Measurements from ENCODE around the gene RAPGEF3.

RAPGEF3 gene

DNA sequence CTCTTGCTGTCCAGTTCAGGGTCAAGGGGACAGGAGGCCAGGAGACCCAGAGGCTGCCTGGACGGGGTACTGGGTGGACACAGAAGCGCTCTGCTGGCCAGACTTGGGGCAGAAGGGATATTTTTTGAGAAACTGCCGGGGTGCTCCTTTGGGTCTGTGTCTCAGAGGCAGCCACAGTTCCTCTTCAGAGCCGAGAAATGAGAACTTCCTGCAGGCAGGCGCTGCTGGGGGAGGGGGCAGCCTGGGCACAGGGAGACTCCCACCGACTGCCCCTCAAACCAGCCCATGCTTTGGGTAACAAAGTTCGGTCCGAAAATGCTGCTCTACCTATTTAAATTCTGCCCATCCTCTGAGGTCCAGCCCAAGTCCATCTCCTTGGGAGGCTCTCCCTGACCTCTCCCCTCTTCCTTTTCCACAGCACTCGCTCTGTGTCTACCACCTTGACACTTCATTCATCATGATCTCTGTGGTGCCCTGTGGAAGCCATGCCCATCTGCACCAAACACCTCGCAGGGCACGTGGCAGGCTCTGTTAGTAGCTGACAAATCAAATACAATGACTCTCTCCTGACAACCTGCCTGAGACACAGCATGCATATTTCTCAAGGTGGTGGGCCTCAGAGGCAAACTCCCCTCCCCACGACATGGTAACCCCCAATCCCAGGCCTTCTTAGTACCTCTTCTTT, 44.7 kb upstream of the RAPGEF3 start:
- TF ChIP-seq, protein P1, sequence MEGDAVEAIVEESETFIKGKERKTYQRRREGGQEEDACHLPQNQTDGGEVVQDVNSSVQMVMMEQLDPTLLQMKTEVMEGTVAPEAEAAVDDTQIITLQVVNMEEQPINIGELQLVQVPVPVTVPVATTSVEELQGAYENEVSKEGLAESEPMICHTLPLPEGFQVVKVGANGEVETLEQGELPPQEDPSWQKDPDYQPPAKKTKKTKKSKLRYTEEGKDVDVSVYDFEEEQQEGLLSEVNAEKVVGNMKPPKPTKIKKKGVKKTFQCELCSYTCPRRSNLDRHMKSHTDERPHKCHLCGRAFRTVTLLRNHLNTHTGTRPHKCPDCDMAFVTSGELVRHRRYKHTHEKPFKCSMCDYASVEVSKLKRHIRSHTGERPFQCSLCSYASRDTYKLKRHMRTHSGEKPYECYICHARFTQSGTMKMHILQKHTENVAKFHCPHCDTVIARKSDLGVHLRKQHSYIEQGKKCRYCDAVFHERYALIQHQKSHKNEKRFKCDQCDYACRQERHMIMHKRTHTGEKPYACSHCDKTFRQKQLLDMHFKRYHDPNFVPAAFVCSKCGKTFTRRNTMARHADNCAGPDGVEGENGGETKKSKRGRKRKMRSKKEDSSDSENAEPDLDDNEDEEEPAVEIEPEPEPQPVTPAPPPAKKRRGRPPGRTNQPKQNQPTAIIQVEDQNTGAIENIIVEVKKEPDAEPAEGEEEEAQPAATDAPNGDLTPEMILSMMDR (IDR thresholded peaks at IDR 0.05; ENCODE audit: low read depth, low read length, missing control alignments) = no peak
- no peak overlapping the region for H3K27ac ChIP-seq
- no peaks in the 10 kb centered on the region for H3K27me3 ChIP-seq (replicated peaks)
- in situ Hi-C loops (cut with HindIII; ENCODE audit: low pct_ligation_motif_present, low sequenced_read_pairs) = no loop called here
- H3K4me3 ChIP-seq (ENCODE audit: low read depth, low read length) = no peak overlapping the region
- peaks cover 19% of the 10 kb centered on the region for H3K36me3 ChIP-seq (replicated peaks)
- no peak for DNase-seq

GRCh38 chr12:47802312-47802711, 43.6 kb upstream of the RAPGEF3 start:
- H3K36me3 ChIP-seq (replicated peaks) = peaks cover 26% of the 10 kb centered on the region
- no peak overlapping the region for H3K27ac ChIP-seq
- in situ Hi-C loops (cut with HindIII; ENCODE audit: low pct_ligation_motif_present, low sequenced_read_pairs) = no loop called here
- no peak for DNase-seq
- TF ChIP-seq, protein P1 (IDR thresholded peaks at IDR 0.05; ENCODE audit: low read depth, low read length, missing control alignments) = peak; percentile 60
- H3K4me3 ChIP-seq (ENCODE audit: low read depth, low read length) = no peak overlapping the region
- H3K27me3 ChIP-seq (replicated peaks) = no peaks in the 10 kb centered on the region

DNA sequence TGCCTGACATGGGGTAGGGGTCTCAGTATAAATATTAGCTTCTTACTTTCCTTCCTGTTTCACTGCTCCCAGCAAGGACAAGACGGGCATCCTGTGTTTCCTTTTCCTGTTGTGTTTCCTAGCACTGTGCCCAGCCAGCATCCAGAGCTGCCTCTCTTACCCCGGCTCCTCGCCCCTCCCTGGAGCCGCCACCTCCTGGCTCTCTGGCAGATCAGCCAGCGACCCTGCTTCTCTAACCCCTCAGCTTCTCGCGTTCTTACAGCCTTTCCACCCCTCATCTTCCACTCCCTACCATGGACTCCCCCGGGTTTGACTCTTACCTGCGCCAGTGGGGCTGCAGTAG, 43.2 kb upstream of the RAPGEF3 start:
- H3K27ac ChIP-seq = no peak overlapping the region
- TF ChIP-seq, protein P1 (IDR thresholded peaks at IDR 0.05; ENCODE audit: low read depth, low read length, missing control alignments) = no peak
- in situ Hi-C loops (cut with HindIII; ENCODE audit: low pct_ligation_motif_present, low sequenced_read_pairs) = no loop called here
- H3K36me3 ChIP-seq (replicated peaks) = peaks cover 29% of the 10 kb centered on the region
- no peak overlapping the region for H3K4me3 ChIP-seq (ENCODE audit: low read depth, low read length)
- DNase-seq = no peak
- no peaks in the 10 kb centered on the region for H3K27me3 ChIP-seq (replicated peaks)

DNA sequence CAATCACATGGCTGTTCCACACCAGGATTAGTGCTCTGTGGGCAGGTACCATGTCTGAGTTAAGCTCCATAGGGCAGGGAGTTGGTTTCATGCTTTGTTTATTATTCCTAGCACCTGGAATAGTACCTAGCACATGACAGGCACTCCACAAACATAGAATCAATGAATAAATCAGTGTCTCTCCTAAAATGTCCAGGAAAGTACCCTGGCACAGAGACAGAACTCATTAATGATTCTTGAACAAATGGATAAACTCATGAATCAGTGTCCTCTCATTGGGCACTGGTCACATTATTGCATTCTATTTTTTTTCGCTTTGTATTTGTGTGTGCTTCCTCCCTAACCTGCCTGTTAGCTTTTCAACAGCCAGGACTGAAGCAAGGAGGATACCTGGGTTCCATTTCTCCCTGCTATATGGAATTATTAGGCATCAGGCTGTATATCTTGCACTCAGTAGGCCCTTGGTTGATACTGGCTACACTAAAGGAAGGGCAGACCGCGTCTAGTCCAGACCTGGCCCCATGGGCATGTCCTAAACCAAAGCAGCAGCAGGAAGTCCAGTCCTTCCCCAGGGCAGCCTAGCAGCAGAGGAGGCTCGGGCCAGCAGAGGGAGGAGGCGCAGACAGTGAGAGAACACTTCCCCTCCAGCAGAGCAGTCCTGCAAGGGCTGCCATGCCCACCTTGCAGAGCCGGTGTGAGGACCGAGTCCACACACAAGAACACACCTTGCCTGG, 42.7 kb upstream of the RAPGEF3 start:
- Histone ChIP-seq H3K36me3 (replicated peaks) (peaks cover 34% of the 10 kb centered on the region), H3K27ac (no peak overlapping the region), H3K27me3 (replicated peaks) (no peaks in the 10 kb centered on the region), H3K4me3 (ENCODE audit: low read depth, low read length) (no peak overlapping the region)
- in situ Hi-C loops (cut with HindIII; ENCODE audit: low pct_ligation_motif_present, low sequenced_read_pairs) = no loop called here
- TF ChIP-seq, protein P1 (IDR thresholded peaks at IDR 0.05; ENCODE audit: low read depth, low read length, missing control alignments) = peak; percentile 60
- DNase-seq = no peak

GRCh38 chr12:47800582-47800981, 41.9 kb upstream of the RAPGEF3 start:
- in situ Hi-C loops (cut with HindIII; ENCODE audit: low pct_ligation_motif_present, low sequenced_read_pairs) = no loop called here
- H3K27ac ChIP-seq = no peak overlapping the region
- no peak for DNase-seq
- no peaks in the 10 kb centered on the region for H3K27me3 ChIP-seq (replicated peaks)
- no peak overlapping the region for H3K4me3 ChIP-seq (ENCODE audit: low read depth, low read length)
- peaks cover 38% of the 10 kb centered on the region for H3K36me3 ChIP-seq (replicated peaks)
- TF ChIP-seq, protein P1 (IDR thresholded peaks at IDR 0.05; ENCODE audit: low read depth, low read length, missing control alignments) = no peak

Data from brain microvascular endothelial cell (primary cell).